ENCODE results near the gene NODAL.

Gene NODAL

DNA sequence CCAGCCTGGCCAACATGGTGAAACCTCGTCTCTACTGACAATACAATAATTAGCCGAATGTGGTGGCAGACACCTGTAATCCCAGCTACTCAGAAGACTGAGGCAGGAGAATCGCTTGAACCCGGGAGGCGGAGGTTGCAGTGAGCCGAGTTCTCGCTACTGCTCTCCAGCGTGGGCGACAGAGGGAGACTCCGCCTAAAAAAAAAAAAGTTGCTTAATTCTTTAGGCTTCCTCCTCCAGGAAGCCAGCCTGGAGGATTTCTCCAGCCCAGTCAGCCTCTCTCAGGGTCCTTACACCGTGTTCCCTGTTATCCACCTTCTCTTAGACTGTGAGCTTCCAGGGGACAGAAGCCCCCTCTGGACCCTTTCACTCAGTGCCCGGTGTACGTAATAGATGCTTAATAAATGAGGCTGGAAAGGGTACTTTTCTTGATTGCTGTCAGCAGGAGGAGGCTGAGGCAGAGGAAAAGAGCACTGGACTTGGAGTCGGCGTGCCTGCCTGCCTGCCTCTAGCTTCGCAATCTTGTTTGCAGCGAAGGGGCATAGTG, 16.4 kb upstream of the NODAL start:
- no peak for TF ChIP-seq ZNF274 (IDR thresholded peaks at IDR 0.05; ENCODE audit: low read depth, low read length)
- H3K4me3 ChIP-seq (ENCODE audit: low read length) = no peak overlapping the region

DNA sequence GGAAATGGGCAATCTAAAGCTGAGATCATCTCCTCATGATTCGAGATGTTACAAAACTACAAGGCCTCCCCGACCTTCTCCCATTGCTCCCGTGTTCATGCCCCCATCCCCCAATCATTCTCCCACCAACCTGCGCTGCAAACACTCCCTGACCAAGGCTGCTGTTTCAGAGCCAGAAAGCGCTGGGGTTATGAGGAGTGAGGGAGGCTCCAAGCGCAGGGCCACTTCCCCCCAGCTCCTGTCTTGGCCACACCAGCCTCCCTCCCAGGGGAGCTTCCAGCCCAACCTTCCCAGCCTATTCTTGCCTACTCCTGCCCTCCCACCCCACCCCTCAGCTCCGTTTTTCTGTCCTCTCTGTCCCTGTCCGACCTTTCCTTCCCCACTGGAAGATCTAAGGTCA, 14.7 kb upstream of the NODAL start:
- TF ChIP-seq ZNF274 (IDR thresholded peaks at IDR 0.05; ENCODE audit: low read depth, low read length) = no peak

DNA sequence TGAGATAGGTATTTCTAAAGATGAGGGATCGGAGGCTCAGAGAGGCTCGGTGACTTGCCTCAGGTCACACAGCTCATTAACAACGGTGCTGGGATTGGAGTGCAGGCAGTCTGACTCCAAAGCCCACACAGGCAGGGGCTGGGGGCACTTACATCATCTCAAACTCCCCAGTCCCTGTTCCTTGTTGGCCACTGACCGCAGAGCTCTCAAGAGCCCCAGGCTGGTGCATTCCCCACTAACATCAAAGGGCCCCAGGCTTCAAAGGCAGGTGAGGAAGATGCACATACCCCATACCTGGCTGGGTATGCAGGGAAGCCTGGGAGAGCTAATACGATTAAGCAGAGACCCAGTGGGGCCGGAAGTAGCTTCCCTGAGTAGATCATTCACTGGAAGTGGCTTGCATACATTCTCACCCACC, 13.7 kb upstream of the NODAL start:
- H3K4me3 ChIP-seq (ENCODE audit: low read length) = no peak overlapping the region
- TF ChIP-seq ZNF274 (IDR thresholded peaks at IDR 0.05; ENCODE audit: low read depth, low read length) = no peak

More for the DNA sequence above, 14.7 kb upstream of the NODAL start:
- H3K4me3 ChIP-seq (ENCODE audit: low read length) = no peak overlapping the region

DNA sequence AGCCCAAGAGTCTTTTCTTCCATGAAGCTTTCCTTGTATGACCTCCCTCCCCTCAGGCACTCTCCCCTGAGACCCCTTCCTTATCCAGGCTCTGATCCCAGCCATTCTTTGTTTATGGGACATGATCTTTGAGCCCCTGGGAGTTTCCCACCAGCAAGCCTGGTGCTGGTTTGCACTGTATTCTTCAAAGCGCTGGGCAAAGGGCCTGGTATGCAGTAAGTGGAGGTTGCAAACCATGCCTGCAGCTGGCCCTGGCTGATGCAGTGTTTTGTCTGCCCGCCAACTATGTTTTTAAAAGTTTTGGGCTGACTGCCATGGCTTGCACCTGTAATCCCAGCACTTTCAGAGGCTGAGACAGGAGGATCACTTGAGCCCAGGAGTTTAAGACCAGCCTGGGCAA, 6.8 kb upstream of the NODAL start:
- no peak for TF ChIP-seq ZNF274 (IDR thresholded peaks at IDR 0.05; ENCODE audit: low read depth, low read length)
- H3K4me3 ChIP-seq (ENCODE audit: low read length) = no peak overlapping the region

DNA sequence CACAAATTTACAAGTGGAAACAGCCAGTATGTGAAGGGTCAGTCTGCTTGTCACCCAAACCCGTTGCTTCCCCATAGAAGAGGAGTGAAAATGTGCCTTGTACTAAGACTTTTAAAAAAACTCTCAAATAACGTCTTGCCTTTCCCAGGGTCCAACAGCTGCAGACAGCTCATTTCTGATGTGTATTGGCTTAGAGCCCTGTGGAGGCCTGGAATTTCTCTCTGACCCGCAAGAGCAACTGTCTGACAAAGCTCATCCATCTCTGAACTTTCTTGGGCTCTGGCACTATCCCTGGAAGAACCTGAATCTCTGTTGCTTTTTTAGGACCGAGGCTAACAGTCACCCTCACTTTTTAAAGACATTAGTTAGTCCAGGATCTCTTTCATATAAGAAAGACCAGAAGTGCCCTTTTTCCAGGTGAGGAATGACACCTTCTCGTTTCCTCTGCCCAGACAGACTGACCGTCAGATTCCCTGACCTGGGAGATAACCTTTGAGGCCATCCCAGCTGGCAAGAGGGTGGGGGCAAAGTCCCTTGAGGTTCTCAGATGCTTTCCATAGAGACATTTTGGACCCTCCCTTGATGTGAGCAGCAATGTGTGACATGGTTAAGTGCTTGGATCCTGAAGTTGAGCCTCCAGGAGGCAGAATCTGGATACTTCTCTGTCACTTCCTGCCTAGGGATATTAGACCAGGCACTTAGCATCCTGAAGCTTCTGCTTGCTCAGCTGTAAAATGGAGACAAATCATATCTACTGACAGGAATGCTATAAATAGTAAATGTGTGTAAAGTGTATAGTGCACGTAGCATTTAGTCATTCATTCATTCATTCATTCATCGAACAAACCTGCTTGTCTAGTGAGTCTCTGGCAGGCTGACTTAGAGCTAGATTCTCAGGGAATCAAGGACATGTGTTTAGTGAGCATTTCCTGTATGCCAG, 4.5 kb upstream of the NODAL start:
- H3K4me3 ChIP-seq (ENCODE audit: low read length) = no peak overlapping the region
- TF ChIP-seq ZNF274 (IDR thresholded peaks at IDR 0.05; ENCODE audit: low read depth, low read length) = no peak

DNA sequence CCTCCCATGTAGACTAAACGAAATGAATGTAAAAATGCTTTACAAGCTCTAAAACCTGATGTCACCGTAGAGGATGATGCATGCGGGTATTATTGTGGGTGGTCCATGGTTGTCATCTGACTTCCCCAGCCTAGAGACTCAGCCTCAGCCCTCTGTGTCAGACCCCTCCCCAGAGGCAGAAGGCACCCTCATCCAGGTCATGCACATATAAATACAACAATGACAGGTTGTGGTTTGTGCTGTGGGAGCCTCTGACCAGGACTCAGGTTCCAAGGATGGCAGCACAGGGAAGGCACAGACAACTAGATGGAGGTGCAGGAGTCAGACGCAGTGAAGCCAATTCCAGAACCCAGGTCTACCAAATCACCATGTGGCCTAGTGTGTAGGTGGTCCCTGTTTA, 3.3 kb upstream of the NODAL start:
- no peak overlapping the region for H3K4me3 ChIP-seq (ENCODE audit: low read length)

DNA sequence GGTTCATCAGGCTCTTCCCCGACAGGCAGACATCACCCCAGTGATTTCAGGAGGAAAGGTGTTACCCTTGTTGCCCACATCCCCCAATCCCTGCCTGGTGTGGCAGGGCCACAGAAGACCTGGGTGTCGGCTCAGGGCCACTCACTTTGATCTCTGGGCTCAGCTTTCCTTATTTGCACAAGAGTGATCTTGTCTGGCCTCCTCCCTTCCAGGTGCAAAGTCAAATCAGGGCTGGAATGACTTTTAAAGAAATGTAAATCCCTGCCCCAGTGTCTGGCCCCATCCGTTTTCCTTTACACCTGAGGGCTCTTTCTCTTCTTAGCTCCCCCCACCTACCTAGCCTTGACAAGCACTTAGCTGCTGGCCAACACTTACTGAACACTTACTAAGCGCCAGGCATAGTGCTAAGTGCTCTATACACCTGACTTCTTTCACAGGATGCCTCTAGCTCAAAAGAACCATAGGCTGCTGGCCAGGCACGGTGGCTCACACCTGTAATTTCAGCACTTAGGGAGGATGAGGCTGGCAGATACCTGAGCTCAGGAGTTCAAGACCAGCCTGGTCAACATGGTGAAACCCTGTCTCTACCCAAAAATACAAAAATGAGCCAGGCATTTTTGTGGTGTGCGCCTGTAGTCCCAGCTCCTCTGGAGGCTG, 979 bp upstream of the NODAL start:
- no peak overlapping the region for H3K4me3 ChIP-seq (ENCODE audit: low read length)
- no peak for TF ChIP-seq ZNF274 (IDR thresholded peaks at IDR 0.05; ENCODE audit: low read depth, low read length)

More for the DNA sequence above, 3.3 kb upstream of the NODAL start:
- TF ChIP-seq ZNF274 (IDR thresholded peaks at IDR 0.05; ENCODE audit: low read depth, low read length) = no peak

DNA sequence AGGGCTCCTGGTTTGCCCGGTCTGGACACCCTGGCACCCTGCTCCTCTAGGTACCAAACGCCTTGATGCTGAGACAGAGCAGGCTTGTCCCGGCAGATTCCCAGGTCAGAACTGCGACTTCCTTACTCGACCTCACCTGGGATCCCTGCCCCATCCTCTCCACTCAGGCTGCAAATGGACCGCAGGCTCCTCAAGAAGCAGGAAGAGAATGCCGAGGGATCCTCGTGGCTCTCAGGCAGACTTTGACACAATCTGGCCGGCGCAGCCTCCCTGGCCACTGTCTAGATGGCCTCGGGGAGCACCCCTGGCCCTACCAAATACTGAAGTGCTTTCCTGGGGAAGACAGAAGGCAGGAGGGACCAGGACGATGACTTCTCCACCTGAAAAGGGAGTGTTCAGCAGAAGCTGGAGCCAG, 421 bp upstream of the NODAL start:
- TF ChIP-seq ZNF274 (IDR thresholded peaks at IDR 0.05; ENCODE audit: low read depth, low read length) = no peak
- H3K4me3 ChIP-seq (ENCODE audit: low read length) = no peak overlapping the region

DNA sequence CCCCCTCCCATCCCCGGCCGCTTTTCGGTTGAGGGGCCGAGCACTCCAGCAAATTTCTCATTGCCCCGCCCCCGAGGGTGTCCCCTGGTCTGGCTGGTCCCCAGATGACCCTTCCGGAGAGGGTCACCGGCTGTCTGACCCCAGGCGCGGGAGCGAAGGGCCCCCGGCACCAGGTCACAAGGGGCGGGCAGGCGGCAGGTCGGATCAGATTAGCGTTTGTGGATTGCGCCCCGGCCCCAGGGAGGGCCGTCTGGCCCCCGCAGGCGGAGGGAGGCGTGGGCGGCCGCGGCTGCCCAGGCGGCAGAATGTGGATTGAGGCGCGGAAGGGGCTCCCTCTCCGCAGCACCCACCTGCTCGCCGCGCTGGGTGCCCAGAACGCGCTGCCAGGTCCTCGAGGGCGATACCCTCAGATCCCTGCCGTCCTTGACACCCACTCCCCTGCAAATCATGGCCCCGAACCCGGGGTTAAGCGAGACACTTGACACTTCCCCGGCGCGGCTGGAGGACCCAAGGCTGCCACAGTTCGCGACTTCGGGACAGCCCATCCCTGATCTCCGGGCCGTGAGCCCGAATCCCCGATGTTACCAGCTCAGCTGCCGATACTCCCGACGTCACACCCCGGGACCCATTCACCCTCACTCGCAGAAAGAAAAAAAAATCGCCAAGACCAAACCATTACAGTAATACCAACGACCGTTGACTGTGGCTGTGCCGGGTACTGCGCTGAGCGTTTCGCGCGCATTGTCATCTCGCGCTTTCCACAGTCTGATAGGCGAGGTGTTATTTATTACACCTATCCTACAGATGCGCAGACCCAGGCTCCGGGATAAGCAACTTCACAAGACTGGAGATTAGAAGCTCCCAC, 953 bp downstream of the NODAL start:
- H3K4me3 ChIP-seq (ENCODE audit: low read length) = no peak overlapping the region
- TF ChIP-seq ZNF274 (IDR thresholded peaks at IDR 0.05; ENCODE audit: low read depth, low read length) = no peak

DNA sequence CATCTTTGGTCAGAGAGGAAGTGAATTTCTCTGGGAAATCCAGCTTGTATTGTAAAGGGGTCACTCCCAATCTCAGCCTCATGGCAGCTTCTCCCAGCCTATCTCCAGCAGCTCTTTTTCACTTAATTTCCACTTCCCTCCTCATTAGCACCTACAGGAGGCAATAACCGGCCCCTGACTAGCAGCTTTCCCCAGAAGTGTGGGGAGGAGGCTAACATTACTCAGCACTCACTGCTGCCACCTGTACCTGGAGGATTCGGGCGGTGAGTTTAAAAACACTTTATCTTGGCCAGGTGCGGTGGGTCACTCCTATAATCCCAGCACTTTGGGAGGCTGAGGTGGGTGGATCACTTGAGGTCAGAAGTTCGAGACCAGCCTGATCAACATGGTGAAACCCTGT, 3.8 kb downstream of the NODAL start:
- H3K4me3 ChIP-seq (ENCODE audit: low read length) = no peak overlapping the region
- TF ChIP-seq ZNF274 (IDR thresholded peaks at IDR 0.05; ENCODE audit: low read depth, low read length) = no peak

DNA sequence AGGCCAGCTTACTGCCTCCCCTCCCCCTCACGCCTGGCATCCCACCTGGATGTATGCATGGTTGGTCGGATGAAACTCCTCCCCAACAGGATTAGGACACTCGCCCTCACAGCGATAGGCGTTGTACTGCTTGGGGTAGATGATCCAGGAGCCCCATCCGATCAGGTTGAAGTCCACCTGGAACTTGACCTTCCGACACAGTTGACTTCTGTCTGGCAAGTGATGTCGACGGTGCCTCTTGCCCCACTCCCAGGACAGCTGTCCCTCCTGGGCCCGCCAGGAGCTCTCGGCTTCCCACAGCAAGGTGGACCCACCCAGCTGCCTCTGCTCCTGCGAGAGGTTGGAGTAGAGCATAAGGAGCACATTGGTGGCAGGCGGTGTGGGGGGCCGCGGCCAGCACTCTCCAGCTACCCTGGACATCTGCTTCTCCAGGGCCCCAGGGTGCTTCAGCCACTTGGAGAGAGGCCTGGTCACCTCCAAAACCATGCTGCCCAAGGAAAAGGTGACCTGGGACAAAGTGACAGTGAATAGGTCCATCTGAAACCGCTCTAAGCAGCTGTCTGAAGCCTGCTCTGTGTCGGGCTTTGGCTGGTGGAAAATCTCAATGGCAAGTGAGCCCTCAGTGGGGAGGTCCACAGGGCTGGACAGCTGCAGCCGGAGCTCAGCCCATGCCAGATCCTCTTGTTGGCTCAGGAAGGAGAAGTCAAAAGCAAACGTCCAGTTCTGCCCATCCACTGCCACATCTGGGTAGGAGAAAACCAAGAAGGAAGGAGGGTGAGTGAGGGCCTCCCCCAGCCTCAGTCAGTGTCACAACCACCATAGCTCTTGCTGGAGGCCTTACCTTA, 6.0 kb downstream of the NODAL start:
- H3K4me3 ChIP-seq (ENCODE audit: low read length) = no peak overlapping the region
- no peak for TF ChIP-seq ZNF274 (IDR thresholded peaks at IDR 0.05; ENCODE audit: low read depth, low read length)

DNA sequence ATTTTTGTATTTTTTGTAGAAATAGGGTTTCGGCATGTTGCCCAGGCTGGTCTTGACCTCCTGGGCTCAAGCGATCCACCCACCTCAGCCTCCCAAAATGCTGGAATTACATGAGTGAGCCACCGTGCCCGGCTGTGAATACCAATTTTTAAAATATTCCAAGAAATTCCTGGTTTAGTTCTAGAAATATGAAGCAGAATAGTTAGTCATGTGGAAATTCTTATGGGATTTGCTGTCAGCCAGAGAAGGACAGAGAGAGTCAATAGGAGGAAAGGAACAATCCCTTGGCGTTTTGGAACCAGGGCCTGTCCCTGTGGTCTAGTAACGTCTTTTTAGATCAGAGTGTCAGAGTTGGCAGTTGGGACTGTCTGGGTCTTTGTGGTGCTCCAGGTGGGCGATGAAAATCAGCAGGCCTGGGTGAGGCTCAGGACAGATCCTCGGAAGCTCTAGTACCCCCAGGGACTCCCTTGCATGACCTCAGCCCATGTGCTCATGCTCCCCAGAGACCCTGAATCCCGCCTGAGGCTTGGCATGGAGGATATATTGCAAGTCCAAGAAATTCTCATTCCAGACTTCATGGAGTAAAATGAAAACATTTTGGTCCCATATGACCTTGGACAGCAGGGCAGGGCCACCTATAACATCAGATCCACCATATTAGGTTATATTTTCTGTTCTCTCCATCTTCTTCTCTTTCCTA, 7.8 kb downstream of the NODAL start:
- TF ChIP-seq ZNF274 (IDR thresholded peaks at IDR 0.05; ENCODE audit: low read depth, low read length) = no peak
- H3K4me3 ChIP-seq (ENCODE audit: low read length) = no peak overlapping the region
